ENCODE data around the gene NBPF3.
"Not testable (repeated sequence)": the region's sequence is repeated elsewhere in the genome, so short reads cannot be mapped to it uniquely, and the experiment has no call there.

DNA sequence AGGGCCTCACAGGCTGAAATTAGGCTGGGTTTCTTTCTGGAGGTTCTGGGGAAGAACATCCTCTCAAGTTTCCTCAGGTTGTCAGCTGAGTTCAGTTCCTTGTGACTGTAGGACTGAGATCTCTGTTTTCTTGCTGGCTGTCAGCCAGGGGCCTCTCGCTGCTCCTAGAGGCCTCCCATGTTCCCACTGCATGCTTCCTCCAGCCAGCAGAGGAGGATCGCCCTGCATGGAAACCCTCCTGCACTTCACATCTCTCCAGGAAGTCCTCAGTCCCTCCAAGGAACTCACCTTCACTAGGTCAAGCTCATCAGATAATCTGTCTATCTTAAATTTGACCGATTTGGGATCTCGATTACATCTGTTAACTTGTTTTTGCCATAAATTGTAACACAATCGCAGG, 15.0 kb downstream of the NBPF3 start:
- not testable (repeated sequence) for TF ChIP-seq POLR2AphosphoS5 (IDR thresholded peaks at IDR 0.05; ENCODE audit: low read depth, low read length); TAF1 (IDR thresholded peaks at IDR 0.05; ENCODE audit: borderline replicate concordance, low read depth, low read length); POLR2A (IDR thresholded peaks at IDR 0.05; ENCODE audit: low read depth, low read length)
